ENCODE measurements around the gene EIF4G3. TPM values are rescaled to one million over a fixed set of nuclear protein-coding genes. Genes with fewer than 3 reads are reported as not detected.
A peak's percentile ranks its signal among the peaks of the same experiment; 100 is the strongest.

Gene EIF4G3
- total RNA-seq, 1 donor from 2014 or later, result 81.3 TPM

- Mint-ChIP-seq H3K4me3 (no peak overlapping the region), H3K36me3 (ENCODE audit: low read depth) (peaks cover 30% of the 10 kb centered on the region), H3K27me3 (no peaks in the 10 kb centered on the region), H3K27ac (no peak overlapping the region), H3K4me1 (no peaks in the 10 kb centered on the region), H3K9me3 (no peaks in the 10 kb centered on the region)
- no peak for ATAC-seq (ENCODE audit: low read depth)
- CTCF ChIA-PET, result interaction anchor here (1.3 kb wide), 1 partner anchor 66 kb away, joined by 3 read pairs; no protein-coding TSS in a partner anchor
- POLR2A ChIA-PET, result interaction anchor here (0.6 to 0.9 kb wide), 2 partner anchors 26 to 55 kb away, joined by 3 to 4 read pairs; no protein-coding TSS in a partner anchor
- DNase-seq, result no peak
- TF ChIP-seq CTCF (IDR thresholded peaks at IDR 0.05), result no peak
- intact Hi-C loops (cut with micrococcal nuclease), result no loop called here
These were observed 47.3 kb downstream of the EIF4G3 start for GRCh38 chr1:21129407-21129806.

- Mint-ChIP-seq H3K4me1 (peaks cover 10% of the 10 kb centered on the region), H3K27ac (no peak overlapping the region), H3K9me3 (no peaks in the 10 kb centered on the region), H3K36me3 (ENCODE audit: low read depth) (peaks cover 36% of the 10 kb centered on the region), H3K27me3 (no peaks in the 10 kb centered on the region), H3K4me3 (no peak overlapping the region)
- ATAC-seq (ENCODE audit: low read depth), result no peak
- DNase-seq, result no peak
- ChIA-PET POLR2A (interaction anchor here (0.7 kb wide), 1 partner anchor 22 kb away, joined by 3 read pairs; no protein-coding TSS in a partner anchor), CTCF (no interaction called here)
- intact Hi-C loops (cut with micrococcal nuclease), result no loop called here
- no peak for TF ChIP-seq CTCF (IDR thresholded peaks at IDR 0.05)
These were observed 50.4 kb downstream of the EIF4G3 start for GRCh38 chr1:21126324-21126723.

- H3K36me3 Mint-ChIP-seq (ENCODE audit: low read depth), result peaks cover 28% of the 10 kb centered on the region
- H3K27ac Mint-ChIP-seq, result no peak overlapping the region
- POLR2A ChIA-PET, result no interaction called here
- CTCF ChIA-PET, result interaction anchor here (1.4 kb wide), 1 partner anchor 71 kb away, joined by 4 read pairs; no protein-coding TSS in a partner anchor
- H3K27me3 Mint-ChIP-seq, result no peaks in the 10 kb centered on the region
- intact Hi-C loops (cut with micrococcal nuclease), result no loop called here
- no peak for TF ChIP-seq CTCF (IDR thresholded peaks at IDR 0.05)
- H3K4me3 Mint-ChIP-seq, result no peak overlapping the region
- DNase-seq (no peak), ATAC-seq (ENCODE audit: low read depth) (no peak)
- no peaks in the 10 kb centered on the region for H3K9me3 Mint-ChIP-seq
- peaks cover 10% of the 10 kb centered on the region for H3K4me1 Mint-ChIP-seq
These were observed 51.9 kb downstream of the EIF4G3 start for GRCh38 chr1:21124846-21125245.

GRCh38 chr1:21123287-21123948, 53.3 kb downstream of the EIF4G3 start:
- no peaks in the 10 kb centered on the region for H3K9me3 Mint-ChIP-seq
- intact Hi-C loops (cut with micrococcal nuclease), result no loop called here
- H3K36me3 Mint-ChIP-seq (ENCODE audit: low read depth), result peaks cover 22% of the 10 kb centered on the region
- H3K27me3 Mint-ChIP-seq, result no peaks in the 10 kb centered on the region
- no peak for DNase-seq
- no peak overlapping the region for H3K4me3 Mint-ChIP-seq
- POLR2A ChIA-PET, result no interaction called here
- H3K27ac Mint-ChIP-seq, result peak overlapping the region; percentile 10
- H3K4me1 Mint-ChIP-seq, result peaks cover 10% of the 10 kb centered on the region
- TF ChIP-seq CTCF (IDR thresholded peaks at IDR 0.05), result no peak
- CTCF ChIA-PET, result no interaction called here
- ATAC-seq (ENCODE audit: low read depth), result no peak

GRCh38 chr1:21121764-21122471, 54.8 kb downstream of the EIF4G3 start:
- H3K4me3 Mint-ChIP-seq, result no peak overlapping the region
- POLR2A ChIA-PET, result no interaction called here

More at GRCh38 chr1:21121764-21122471, 54.8 kb downstream of the EIF4G3 start:
- H3K36me3 Mint-ChIP-seq (ENCODE audit: low read depth), result peaks cover 17% of the 10 kb centered on the region
- no peak for TF ChIP-seq CTCF (IDR thresholded peaks at IDR 0.05)
- H3K4me1 Mint-ChIP-seq, result peaks cover 22% of the 10 kb centered on the region
- CTCF ChIA-PET, result no interaction called here
- ATAC-seq (ENCODE audit: low read depth) (no peak), DNase-seq (no peak)
- no peak overlapping the region for H3K27ac Mint-ChIP-seq
- no peaks in the 10 kb centered on the region for H3K27me3 Mint-ChIP-seq
- no peaks in the 10 kb centered on the region for H3K9me3 Mint-ChIP-seq
- intact Hi-C loops (cut with micrococcal nuclease), result no loop called here
